ENCODE data around the gene TANC1. TPM values are rescaled to one million over a fixed set of nuclear protein-coding genes. Genes with fewer than 3 reads are reported as not detected.

The TANC1 gene
- total RNA-seq, 1 donor from 2014 or later, result 56.9 TPM

- Mint-ChIP-seq H3K4me3 (peak overlapping the region; percentile 65), H3K9me3 (no peaks in the 10 kb centered on the region), H3K36me3 (peaks cover 79% of the 10 kb centered on the region), H3K27ac (peak overlapping the region; percentile 94), H3K4me1 (ENCODE audit: unreplicated experiment) (peaks cover 42% of the 10 kb centered on the region), H3K27me3 (peaks cover 4% of the 10 kb centered on the region)
- no peak for DNase-seq (ENCODE audit: extremely low spot score, unreplicated experiment)
- no peak for TF ChIP-seq CTCF (conservative IDR thresholded peaks at IDR 0.05)
Measured at GRCh38 chr2:159183346-159183745, 214.9 kb downstream of the TANC1 start.

GRCh38 chr2:159185401-159186130, 217.1 kb downstream of the TANC1 start:
- Mint-ChIP-seq H3K27me3 (peaks cover 4% of the 10 kb centered on the region), H3K27ac (peak overlapping the region; percentile 74), H3K36me3 (peaks cover 60% of the 10 kb centered on the region), H3K4me3 (no peak overlapping the region), H3K4me1 (ENCODE audit: unreplicated experiment) (peaks cover 27% of the 10 kb centered on the region), H3K9me3 (no peaks in the 10 kb centered on the region)
- DNase-seq (ENCODE audit: extremely low spot score, unreplicated experiment), result no peak
- TF ChIP-seq CTCF (conservative IDR thresholded peaks at IDR 0.05), result peak; percentile 40

- DNase-seq (ENCODE audit: extremely low spot score, unreplicated experiment), result no peak
- no peak for TF ChIP-seq CTCF (conservative IDR thresholded peaks at IDR 0.05)
- H3K36me3 Mint-ChIP-seq, result peaks cover 54% of the 10 kb centered on the region
- H3K4me3 Mint-ChIP-seq, result no peak overlapping the region
- peaks cover 4% of the 10 kb centered on the region for H3K27me3 Mint-ChIP-seq
- no peaks in the 10 kb centered on the region for H3K9me3 Mint-ChIP-seq
- peaks cover 25% of the 10 kb centered on the region for H3K4me1 Mint-ChIP-seq (ENCODE audit: unreplicated experiment)
- H3K27ac Mint-ChIP-seq, result peak overlapping the region; percentile 74
Measured at GRCh38 chr2:159186462-159186861, 218.0 kb downstream of the TANC1 start.

- peaks cover 51% of the 10 kb centered on the region for H3K36me3 Mint-ChIP-seq
- peak overlapping the region; percentile 74 for H3K27ac Mint-ChIP-seq
- no peaks in the 10 kb centered on the region for H3K9me3 Mint-ChIP-seq
- H3K4me3 Mint-ChIP-seq, result no peak overlapping the region
- DNase-seq (ENCODE audit: extremely low spot score, unreplicated experiment), result no peak
- TF ChIP-seq CTCF (conservative IDR thresholded peaks at IDR 0.05), result no peak
- peaks cover 4% of the 10 kb centered on the region for H3K27me3 Mint-ChIP-seq
- H3K4me1 Mint-ChIP-seq (ENCODE audit: unreplicated experiment), result peaks cover 25% of the 10 kb centered on the region
Measured at GRCh38 chr2:159187106-159187505, 218.7 kb downstream of the TANC1 start.

- no peak for DNase-seq (ENCODE audit: extremely low spot score, unreplicated experiment)
- peaks cover 17% of the 10 kb centered on the region for H3K4me1 Mint-ChIP-seq (ENCODE audit: unreplicated experiment)
- no peaks in the 10 kb centered on the region for H3K27me3 Mint-ChIP-seq
- no peak for TF ChIP-seq CTCF (conservative IDR thresholded peaks at IDR 0.05)
- H3K9me3 Mint-ChIP-seq, result no peaks in the 10 kb centered on the region
- H3K27ac Mint-ChIP-seq, result peak overlapping the region; percentile 67
- H3K4me3 Mint-ChIP-seq, result no peak overlapping the region
- H3K36me3 Mint-ChIP-seq, result peaks cover 44% of the 10 kb centered on the region
Measured at GRCh38 chr2:159188449-159188848, 220.0 kb downstream of the TANC1 start.
